GM23338 (cell line): Measurements from ENCODE around the gene ADD3. TPM values are rescaled to one million over a fixed set of nuclear protein-coding genes. Genes with fewer than 3 reads are reported as not detected.

Source experiments
- ATAC-seq: fragments of 200-7000 bp; cut with Tn5 transposase; 3 replicates; pipeline ENCODE4 v1.9.1; 2020
- DNase-seq: peaks from one replicate; pipeline ENCODE4 v3.0.0-alpha.2; 2015; ENCODE audit warnings: low spot score
- H2AFZ ChIP-seq: fragments of 200-600 bp; sonication (generic); 2 replicates; pipeline ENCODE4 v1.8.0; 2016; ENCODE audit warnings: antibody characterized with exemption, mild to moderate bottlenecking, moderate library complexity
- H3F3A ChIP-seq: fragments of 200-600 bp; sonication (generic); replicated peaks from 2 replicates; pipeline ENCODE4 v1.8.0; 2017; ENCODE audit warnings: antibody characterized with exemption, mixed run types, low read depth
- H3K27ac ChIP-seq: fragments of 200-600 bp; sonication (generic); 2 replicates; pipeline ENCODE4 v1.6.1; 2016; ENCODE audit warnings: low read depth
- H3K27me3 ChIP-seq: fragments of 200-600 bp; sonication (generic); 2 replicates; pipeline ENCODE4 v1.8.0; 2016; ENCODE audit warnings: mild to moderate bottlenecking, mixed run types, moderate library complexity; ENCODE audit not compliant: insufficient read depth
- H3K36me3 ChIP-seq: fragments of 200-600 bp; sonication (generic); 2 replicates; pipeline ENCODE4 v1.8.0; 2016; ENCODE audit warnings: mild to moderate bottlenecking; ENCODE audit not compliant: insufficient read depth
- H3K4me1 ChIP-seq: fragments of 200-600 bp; sonication (generic); 2 replicates; pipeline ENCODE4 v1.8.0; 2016; ENCODE audit warnings: mild to moderate bottlenecking, moderate library complexity; ENCODE audit not compliant: insufficient read depth
- H3K4me2 ChIP-seq: fragments of 200-600 bp; sonication (generic); 2 replicates; pipeline ENCODE4 v1.7.1; 2017; ENCODE audit warnings: mixed run types
- H3K4me3 ChIP-seq: fragments of 200-600 bp; sonication (generic); 2 replicates; pipeline ENCODE4 v1.6.1; 2016; ENCODE audit warnings: mixed run types
- H3K79me2 ChIP-seq: fragments of 200-600 bp; sonication (generic); replicated peaks from 2 replicates; pipeline ENCODE4 v1.8.0; 2017; ENCODE audit warnings: mild to moderate bottlenecking; ENCODE audit not compliant: insufficient read depth
- H3K9me2 ChIP-seq: fragments of 200-600 bp; sonication (generic); 2 replicates; pipeline ENCODE4 v1.8.0; 2017; ENCODE audit not compliant: insufficient read depth
- H4K20me1 ChIP-seq: fragments of 200-600 bp; sonication (generic); replicated peaks from 2 replicates; pipeline ENCODE4 v1.8.0; 2017; ENCODE audit warnings: mild to moderate bottlenecking; ENCODE audit not compliant: insufficient read depth
- H3K27ac Mint-ChIP-seq: 2 replicates; pipeline ENCODE4 v1.8.0; 2020; ENCODE audit warnings: inconsistent platforms, mild to moderate bottlenecking, moderate library complexity, mixed read lengths
- H3K27me3 Mint-ChIP-seq: 3 replicates; pipeline ENCODE4 v1.8.0; 2022; ENCODE audit warnings: low read depth, mild to moderate bottlenecking, moderate library complexity, mixed read lengths, inconsistent platforms; ENCODE audit not compliant: insufficient read depth, poor library complexity
- H3K36me3 Mint-ChIP-seq: 3 replicates; pipeline ENCODE4 v1.8.0; 2021; ENCODE audit warnings: low read depth, mild to moderate bottlenecking, inconsistent platforms, moderate library complexity, mixed read lengths
- H3K4me1 Mint-ChIP-seq: 3 replicates; pipeline ENCODE4 v1.8.0; 2020; ENCODE audit warnings: mild to moderate bottlenecking, inconsistent platforms, mixed read lengths
- H3K4me3 Mint-ChIP-seq: 3 replicates; pipeline ENCODE4 v1.8.0; 2021; ENCODE audit warnings: moderate library complexity, mild to moderate bottlenecking, inconsistent platforms, mixed read lengths
- H3K9me3 Mint-ChIP-seq: 3 replicates; pipeline ENCODE4 v1.8.0; 2020; ENCODE audit warnings: moderate library complexity, mild to moderate bottlenecking, inconsistent platforms, mixed read lengths
- CREB1 ChIP-seq: fragments of 250-450 bp; sonication (Bioruptor Pico); IDR thresholded peaks from 2 replicates; pipeline ENCODE4 v1.5.0; 2020; ENCODE audit warnings: low read depth, mild to moderate bottlenecking, moderate library complexity
- ETS1 ChIP-seq: IDR thresholded peaks from 2 replicates; pipeline ENCODE4 v1.6.1; 2016; ENCODE audit warnings: antibody characterized with exemption
- EZH2 ChIP-seq: fragments of 200-600 bp; sonication (generic); IDR thresholded peaks from one replicate; pipeline ENCODE4 v1.8.0; 2017; ENCODE audit warnings: antibody characterized with exemption, mild to moderate bottlenecking, low read depth; ENCODE audit not compliant: unreplicated experiment
- EZH2phosphoT487 ChIP-seq: fragments of 200-600 bp; sonication (generic); IDR thresholded peaks from one replicate; pipeline ENCODE4 v1.8.1; 2018; ENCODE audit warnings: antibody characterized with exemption; ENCODE audit not compliant: unreplicated experiment
- JUNB ChIP-seq: IDR thresholded peaks from one replicate; pipeline ENCODE4 v1.6.1; 2016; ENCODE audit warnings: antibody characterized with exemption; ENCODE audit not compliant: unreplicated experiment
- NANOG ChIP-seq: IDR thresholded peaks from 2 replicates; pipeline ENCODE4 v1.6.1; 2016; ENCODE audit warnings: antibody characterized with exemption, borderline replicate concordance
- POLR2AphosphoS5 ChIP-seq: IDR thresholded peaks from 2 replicates; pipeline ENCODE4 v1.6.1; 2016; ENCODE audit warnings: antibody characterized with exemption, low read depth
- STAT1 ChIP-seq: IDR thresholded peaks from one replicate; pipeline ENCODE4 v1.6.1; 2016; ENCODE audit warnings: antibody characterized with exemption; ENCODE audit not compliant: unreplicated experiment
- ZNF114 ChIP-seq: fragments of 250-450 bp; sonication (Bioruptor Pico); IDR thresholded peaks from 2 replicates; pipeline ENCODE4 v1.5.0; 2020; ENCODE audit warnings: mild to moderate bottlenecking, moderate library complexity
- ZNF331 ChIP-seq: fragments of 250-450 bp; sonication (Bioruptor Pico); IDR thresholded peaks from 2 replicates; pipeline ENCODE4 v1.5.0; 2020; ENCODE audit warnings: low read depth, mild to moderate bottlenecking, moderate library complexity
- polyA plus RNA-seq: library from polyadenylated mRNA; unstranded; fragments of >200 nt; fragmentation: Nextera tagmentation; extraction: Ambion mirVana; gene quantifications from 2 replicates; pipeline ENCODE4 v1.2.1, GENCODE V29; 2016
- total RNA-seq: library from RNA; depleted of rRNA; stranded (reverse); fragments of >200 nt; shearing (Covaris generic); gene quantifications from 2 replicates; pipeline ENCODE4 v1.2.3, GENCODE V29; 2014
- TF ChIP-seq, protein P1 (sequence below): fragments of 250-450 bp; sonication (Bioruptor Pico); IDR thresholded peaks from 2 replicates; pipeline ENCODE4 v1.5.0; 2020; ENCODE audit warnings: mild to moderate bottlenecking, moderate library complexity
- TF ChIP-seq, protein P2 (sequence below): IDR thresholded peaks from one replicate; pipeline ENCODE4 v1.6.1; 2018; ENCODE audit warnings: antibody characterized with exemption; ENCODE audit not compliant: unreplicated experiment
- TF ChIP-seq, protein P3 (sequence below), 2 experiments: fragments of 200-600 bp in 1 of 2; sonication (generic) in 1 of 2; conservative IDR thresholded peaks; 2 replicates each; pipeline versions ENCODE4 v1.5.1 to v1.6.1; 2016 to 2017; ENCODE audit warnings: antibody characterized with exemption in 2 of 2, low read depth in 2 of 2, mild to moderate bottlenecking in 2 of 2, moderate library complexity in 1 of 2

Gene ADD3
- total and polyA plus RNA-seq, 2 experiments from 2014 or later, result 68.5 to 767 TPM

DNA sequence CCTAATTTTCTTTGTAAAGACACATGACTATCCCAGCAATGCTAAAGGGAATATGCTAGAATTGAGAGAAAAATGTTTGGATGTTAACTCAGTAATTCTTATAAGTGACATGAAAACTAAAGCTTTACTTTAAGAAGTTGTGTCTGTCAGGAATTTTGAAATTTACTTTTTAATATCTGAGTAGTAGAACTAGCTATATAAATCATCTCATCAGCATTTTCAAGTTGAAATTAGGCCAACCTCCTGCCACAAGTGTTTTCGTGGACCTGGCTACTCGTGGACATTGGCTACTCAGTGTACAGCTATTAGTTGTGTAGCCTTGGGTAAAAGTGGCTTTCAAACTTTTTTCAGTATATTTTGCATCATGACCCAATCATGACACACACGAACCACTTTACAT, 70.5 kb downstream of the ADD3 start:
- H3K27ac ChIP-seq, result no peak overlapping the region

More for the DNA sequence above, 70.5 kb downstream of the ADD3 start:
- Histone ChIP-seq H4K20me1 (peaks cover 18% of the 10 kb centered on the region; the same call in 1 of the 2 replicates), H3K27me3 (no peaks in the 10 kb centered on the region), H3F3A (no peaks in the 10 kb centered on the region), H2AFZ (no peak overlapping the region), H3K9me2 (no peaks in the 10 kb centered on the region), H3K4me3 (no peak overlapping the region), H3K4me1 (peaks cover 38% of the 10 kb centered on the region), H3K79me2 (peaks cover 81% of the 10 kb centered on the region), H3K4me2 (no peak overlapping the region), H3K36me3 (no peaks in the 10 kb centered on the region)
- H3K9me3 Mint-ChIP-seq, result no peaks in the 10 kb centered on the region
- H3K27ac Mint-ChIP-seq, result no peak overlapping the region
- no peak overlapping the region for H3K4me3 Mint-ChIP-seq
- peaks cover 2% of the 10 kb centered on the region for H3K27me3 Mint-ChIP-seq
- DNase-seq (no peak), ATAC-seq (no peak)
- H3K36me3 Mint-ChIP-seq, result no peaks in the 10 kb centered on the region
- TF ChIP-seq, protein P1, sequence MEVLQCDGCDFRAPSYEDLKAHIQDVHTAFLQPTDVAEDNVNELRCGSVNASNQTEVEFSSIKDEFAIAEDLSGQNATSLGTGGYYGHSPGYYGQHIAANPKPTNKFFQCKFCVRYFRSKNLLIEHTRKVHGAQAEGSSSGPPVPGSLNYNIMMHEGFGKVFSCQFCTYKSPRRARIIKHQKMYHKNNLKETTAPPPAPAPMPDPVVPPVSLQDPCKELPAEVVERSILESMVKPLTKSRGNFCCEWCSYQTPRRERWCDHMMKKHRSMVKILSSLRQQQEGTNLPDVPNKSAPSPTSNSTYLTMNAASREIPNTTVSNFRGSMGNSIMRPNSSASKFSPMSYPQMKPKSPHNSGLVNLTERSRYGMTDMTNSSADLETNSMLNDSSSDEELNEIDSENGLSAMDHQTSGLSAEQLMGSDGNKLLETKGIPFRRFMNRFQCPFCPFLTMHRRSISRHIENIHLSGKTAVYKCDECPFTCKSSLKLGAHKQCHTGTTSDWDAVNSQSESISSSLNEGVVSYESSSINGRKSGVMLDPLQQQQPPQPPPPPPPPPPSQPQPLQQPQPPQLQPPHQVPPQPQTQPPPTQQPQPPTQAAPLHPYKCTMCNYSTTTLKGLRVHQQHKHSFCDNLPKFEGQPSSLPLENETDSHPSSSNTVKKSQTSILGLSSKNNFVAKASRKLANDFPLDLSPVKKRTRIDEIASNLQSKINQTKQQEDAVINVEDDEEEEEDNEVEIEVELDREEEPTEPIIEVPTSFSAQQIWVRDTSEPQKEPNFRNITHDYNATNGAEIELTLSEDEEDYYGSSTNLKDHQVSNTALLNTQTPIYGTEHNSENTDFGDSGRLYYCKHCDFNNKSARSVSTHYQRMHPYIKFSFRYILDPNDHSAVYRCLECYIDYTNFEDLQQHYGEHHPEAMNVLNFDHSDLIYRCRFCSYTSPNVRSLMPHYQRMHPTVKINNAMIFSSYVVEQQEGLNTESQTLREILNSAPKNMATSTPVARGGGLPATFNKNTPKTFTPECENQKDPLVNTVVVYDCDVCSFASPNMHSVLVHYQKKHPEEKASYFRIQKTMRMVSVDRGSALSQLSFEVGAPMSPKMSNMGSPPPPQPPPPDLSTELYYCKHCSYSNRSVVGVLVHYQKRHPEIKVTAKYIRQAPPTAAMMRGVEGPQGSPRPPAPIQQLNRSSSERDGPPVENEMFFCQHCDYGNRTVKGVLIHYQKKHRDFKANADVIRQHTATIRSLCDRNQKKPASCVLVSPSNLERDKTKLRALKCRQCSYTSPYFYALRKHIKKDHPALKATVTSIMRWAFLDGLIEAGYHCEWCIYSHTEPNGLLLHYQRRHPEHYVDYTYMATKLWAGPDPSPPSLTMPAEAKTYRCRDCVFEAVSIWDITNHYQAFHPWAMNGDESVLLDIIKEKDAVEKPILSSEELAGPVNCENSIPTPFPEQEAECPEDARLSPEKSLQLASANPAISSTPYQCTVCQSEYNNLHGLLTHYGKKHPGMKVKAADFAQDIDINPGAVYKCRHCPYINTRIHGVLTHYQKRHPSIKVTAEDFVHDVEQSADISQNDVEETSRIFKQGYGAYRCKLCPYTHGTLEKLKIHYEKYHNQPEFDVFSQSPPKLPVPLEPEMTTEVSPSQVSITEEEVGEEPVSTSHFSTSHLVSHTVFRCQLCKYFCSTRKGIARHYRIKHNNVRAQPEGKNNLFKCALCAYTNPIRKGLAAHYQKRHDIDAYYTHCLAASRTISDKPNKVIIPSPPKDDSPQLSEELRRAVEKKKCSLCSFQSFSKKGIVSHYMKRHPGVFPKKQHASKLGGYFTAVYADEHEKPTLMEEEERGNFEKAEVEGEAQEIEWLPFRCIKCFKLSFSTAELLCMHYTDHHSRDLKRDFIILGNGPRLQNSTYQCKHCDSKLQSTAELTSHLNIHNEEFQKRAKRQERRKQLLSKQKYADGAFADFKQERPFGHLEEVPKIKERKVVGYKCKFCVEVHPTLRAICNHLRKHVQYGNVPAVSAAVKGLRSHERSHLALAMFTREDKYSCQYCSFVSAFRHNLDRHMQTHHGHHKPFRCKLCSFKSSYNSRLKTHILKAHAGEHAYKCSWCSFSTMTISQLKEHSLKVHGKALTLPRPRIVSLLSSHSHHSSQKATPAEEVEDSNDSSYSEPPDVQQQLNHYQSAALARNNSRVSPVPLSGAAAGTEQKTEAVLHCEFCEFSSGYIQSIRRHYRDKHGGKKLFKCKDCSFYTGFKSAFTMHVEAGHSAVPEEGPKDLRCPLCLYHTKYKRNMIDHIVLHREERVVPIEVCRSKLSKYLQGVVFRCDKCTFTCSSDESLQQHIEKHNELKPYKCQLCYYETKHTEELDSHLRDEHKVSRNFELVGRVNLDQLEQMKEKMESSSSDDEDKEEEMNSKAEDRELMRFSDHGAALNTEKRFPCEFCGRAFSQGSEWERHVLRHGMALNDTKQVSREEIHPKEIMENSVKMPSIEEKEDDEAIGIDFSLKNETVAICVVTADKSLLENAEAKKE, result no peak
- TF ChIP-seq, protein P2, sequence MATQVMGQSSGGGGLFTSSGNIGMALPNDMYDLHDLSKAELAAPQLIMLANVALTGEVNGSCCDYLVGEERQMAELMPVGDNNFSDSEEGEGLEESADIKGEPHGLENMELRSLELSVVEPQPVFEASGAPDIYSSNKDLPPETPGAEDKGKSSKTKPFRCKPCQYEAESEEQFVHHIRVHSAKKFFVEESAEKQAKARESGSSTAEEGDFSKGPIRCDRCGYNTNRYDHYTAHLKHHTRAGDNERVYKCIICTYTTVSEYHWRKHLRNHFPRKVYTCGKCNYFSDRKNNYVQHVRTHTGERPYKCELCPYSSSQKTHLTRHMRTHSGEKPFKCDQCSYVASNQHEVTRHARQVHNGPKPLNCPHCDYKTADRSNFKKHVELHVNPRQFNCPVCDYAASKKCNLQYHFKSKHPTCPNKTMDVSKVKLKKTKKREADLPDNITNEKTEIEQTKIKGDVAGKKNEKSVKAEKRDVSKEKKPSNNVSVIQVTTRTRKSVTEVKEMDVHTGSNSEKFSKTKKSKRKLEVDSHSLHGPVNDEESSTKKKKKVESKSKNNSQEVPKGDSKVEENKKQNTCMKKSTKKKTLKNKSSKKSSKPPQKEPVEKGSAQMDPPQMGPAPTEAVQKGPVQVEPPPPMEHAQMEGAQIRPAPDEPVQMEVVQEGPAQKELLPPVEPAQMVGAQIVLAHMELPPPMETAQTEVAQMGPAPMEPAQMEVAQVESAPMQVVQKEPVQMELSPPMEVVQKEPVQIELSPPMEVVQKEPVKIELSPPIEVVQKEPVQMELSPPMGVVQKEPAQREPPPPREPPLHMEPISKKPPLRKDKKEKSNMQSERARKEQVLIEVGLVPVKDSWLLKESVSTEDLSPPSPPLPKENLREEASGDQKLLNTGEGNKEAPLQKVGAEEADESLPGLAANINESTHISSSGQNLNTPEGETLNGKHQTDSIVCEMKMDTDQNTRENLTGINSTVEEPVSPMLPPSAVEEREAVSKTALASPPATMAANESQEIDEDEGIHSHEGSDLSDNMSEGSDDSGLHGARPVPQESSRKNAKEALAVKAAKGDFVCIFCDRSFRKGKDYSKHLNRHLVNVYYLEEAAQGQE, result no peak
- TF ChIP-seq STAT1, result no peak
- no peak for TF ChIP-seq EZH2
- TF ChIP-seq EZH2phosphoT487, result no peak
- TF ChIP-seq JUNB, result no peak
- no peak for TF ChIP-seq ETS1
- no peak for TF ChIP-seq NANOG
- no peak for TF ChIP-seq POLR2AphosphoS5
- TF ChIP-seq, protein P3, sequence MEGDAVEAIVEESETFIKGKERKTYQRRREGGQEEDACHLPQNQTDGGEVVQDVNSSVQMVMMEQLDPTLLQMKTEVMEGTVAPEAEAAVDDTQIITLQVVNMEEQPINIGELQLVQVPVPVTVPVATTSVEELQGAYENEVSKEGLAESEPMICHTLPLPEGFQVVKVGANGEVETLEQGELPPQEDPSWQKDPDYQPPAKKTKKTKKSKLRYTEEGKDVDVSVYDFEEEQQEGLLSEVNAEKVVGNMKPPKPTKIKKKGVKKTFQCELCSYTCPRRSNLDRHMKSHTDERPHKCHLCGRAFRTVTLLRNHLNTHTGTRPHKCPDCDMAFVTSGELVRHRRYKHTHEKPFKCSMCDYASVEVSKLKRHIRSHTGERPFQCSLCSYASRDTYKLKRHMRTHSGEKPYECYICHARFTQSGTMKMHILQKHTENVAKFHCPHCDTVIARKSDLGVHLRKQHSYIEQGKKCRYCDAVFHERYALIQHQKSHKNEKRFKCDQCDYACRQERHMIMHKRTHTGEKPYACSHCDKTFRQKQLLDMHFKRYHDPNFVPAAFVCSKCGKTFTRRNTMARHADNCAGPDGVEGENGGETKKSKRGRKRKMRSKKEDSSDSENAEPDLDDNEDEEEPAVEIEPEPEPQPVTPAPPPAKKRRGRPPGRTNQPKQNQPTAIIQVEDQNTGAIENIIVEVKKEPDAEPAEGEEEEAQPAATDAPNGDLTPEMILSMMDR (conservative IDR thresholded peaks at IDR 0.05; ENCODE audit: low read depth in 2 of 2), result no peak
- no peak for TF ChIP-seq CREB1 (CRISPR knock-in tag)
- TF ChIP-seq ZNF114, result no peak
- TF ChIP-seq ZNF331 (CRISPR knock-in tag), result no peak
- H3K4me1 Mint-ChIP-seq, result peaks cover 61% of the 10 kb centered on the region
